Measurements from ENCODE around the gene GNPAT.

DNA sequence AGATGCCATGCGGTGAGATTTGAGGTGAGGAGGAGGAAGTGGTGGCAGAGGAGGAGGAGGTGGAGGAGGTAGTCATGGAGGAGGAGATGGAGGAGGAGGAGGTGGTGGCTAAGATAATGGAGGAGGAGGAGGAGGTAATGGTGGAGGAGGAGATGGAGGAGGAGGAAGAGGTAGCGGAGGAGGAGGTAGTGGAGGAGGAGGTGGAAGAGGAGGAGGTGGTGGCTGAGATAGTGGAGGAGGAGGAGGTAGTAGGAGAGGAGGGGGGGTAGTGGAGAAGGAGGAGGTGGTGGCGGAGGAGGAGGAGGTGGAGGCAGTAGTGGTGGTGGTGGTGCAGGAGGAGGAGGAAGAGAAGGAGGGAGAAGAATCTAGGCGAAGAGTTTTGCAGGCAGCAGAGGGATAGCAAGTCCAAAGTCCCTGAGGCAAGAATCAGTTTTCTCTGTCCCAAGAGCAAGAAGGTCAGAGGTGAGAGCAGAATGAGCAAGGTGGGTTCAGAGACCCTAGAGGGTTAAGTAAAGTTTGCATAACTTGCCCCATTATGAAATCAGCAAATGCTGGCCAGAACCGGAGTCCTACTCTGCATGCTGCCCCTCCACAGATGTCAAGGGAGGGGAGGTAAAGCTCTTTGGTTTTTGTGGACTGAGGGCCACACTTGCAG lies 38.9 kb upstream of the GNPAT start:
- no peak for TF ChIP-seq NR1H2 (CRISPR knock-in tag; IDR thresholded peaks at IDR 0.05)
- TF ChIP-seq, protein P1, sequence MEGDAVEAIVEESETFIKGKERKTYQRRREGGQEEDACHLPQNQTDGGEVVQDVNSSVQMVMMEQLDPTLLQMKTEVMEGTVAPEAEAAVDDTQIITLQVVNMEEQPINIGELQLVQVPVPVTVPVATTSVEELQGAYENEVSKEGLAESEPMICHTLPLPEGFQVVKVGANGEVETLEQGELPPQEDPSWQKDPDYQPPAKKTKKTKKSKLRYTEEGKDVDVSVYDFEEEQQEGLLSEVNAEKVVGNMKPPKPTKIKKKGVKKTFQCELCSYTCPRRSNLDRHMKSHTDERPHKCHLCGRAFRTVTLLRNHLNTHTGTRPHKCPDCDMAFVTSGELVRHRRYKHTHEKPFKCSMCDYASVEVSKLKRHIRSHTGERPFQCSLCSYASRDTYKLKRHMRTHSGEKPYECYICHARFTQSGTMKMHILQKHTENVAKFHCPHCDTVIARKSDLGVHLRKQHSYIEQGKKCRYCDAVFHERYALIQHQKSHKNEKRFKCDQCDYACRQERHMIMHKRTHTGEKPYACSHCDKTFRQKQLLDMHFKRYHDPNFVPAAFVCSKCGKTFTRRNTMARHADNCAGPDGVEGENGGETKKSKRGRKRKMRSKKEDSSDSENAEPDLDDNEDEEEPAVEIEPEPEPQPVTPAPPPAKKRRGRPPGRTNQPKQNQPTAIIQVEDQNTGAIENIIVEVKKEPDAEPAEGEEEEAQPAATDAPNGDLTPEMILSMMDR (IDR thresholded peaks at IDR 0.05): no peak
- no peak for TF ChIP-seq ZNF138 (CRISPR knock-in tag; conservative IDR thresholded peaks at IDR 0.05)
- TF ChIP-seq TEAD4 (CRISPR knock-in tag; IDR thresholded peaks at IDR 0.05): no peak
